Measurements from ENCODE around the gene VKORC1.
"Not testable (repeated sequence)": the region's sequence is repeated elsewhere in the genome, so short reads cannot be mapped to it uniquely, and the experiment has no call there.

The VKORC1 gene

GRCh38 chr16:31094424-31095120 lies at the start of gene VKORC1:
VKORC1 (minus strand) TSS chr16:31094797; CDS start chr16:31094729, 68 bp downstream.
- DNase-seq (ENCODE audit: low read depth) = peak; percentile 98

- DNase-seq (ENCODE audit: low read depth) = no peak
Measured at GRCh38 chr16:31143694-31144148, 49.1 kb upstream of the VKORC1 start.

- no peak for DNase-seq (ENCODE audit: low read depth)
Measured at GRCh38 chr16:31143011-31143693, 48.6 kb upstream of the VKORC1 start.

- peak; percentile 99 for DNase-seq (ENCODE audit: low read depth)
Measured at GRCh38 chr16:31142109-31143010, 47.8 kb upstream of the VKORC1 start.

GRCh38 chr16:31141489-31142108 lies 47.0 kb upstream of the VKORC1 start:
- DNase-seq (ENCODE audit: low read depth) = no peak

- not testable (repeated sequence) for DNase-seq (ENCODE audit: low read depth)
Measured at GRCh38 chr16:31141071-31141469, 46.5 kb upstream of the VKORC1 start.

- peak; percentile 85 for DNase-seq (ENCODE audit: low read depth)
Measured at GRCh38 chr16:31138621-31139578, 44.3 kb upstream of the VKORC1 start.

- not testable (repeated sequence) for DNase-seq (ENCODE audit: low read depth)
Measured at GRCh38 chr16:31136822-31137499, 42.4 kb upstream of the VKORC1 start.

GRCh38 chr16:31136287-31136662 lies 41.7 kb upstream of the VKORC1 start:
- no peak for DNase-seq (ENCODE audit: low read depth)

- DNase-seq (ENCODE audit: low read depth) = no peak
Measured at GRCh38 chr16:31135535-31136286, 41.1 kb upstream of the VKORC1 start, which contains the start of gene PRSS8. PRSS8 (minus strand) TSS chr16:31135727; CDS start chr16:31135498, 229 bp downstream.

GRCh38 chr16:31134625-31135534 lies 40.3 kb upstream of the VKORC1 start:
- DNase-seq (ENCODE audit: low read depth) = no peak

- DNase-seq (ENCODE audit: low read depth) = peak; percentile 8
Measured at GRCh38 chr16:31134091-31134571, 39.5 kb upstream of the VKORC1 start.

- DNase-seq (ENCODE audit: low read depth) = no peak
Measured at GRCh38 chr16:31133046-31133501, 38.5 kb upstream of the VKORC1 start.

GRCh38 chr16:31132303-31132979 lies 37.8 kb upstream of the VKORC1 start:
- DNase-seq (ENCODE audit: low read depth) = no peak

- no peak for DNase-seq (ENCODE audit: low read depth)
Measured at GRCh38 chr16:31131841-31132271, 37.3 kb upstream of the VKORC1 start.

- DNase-seq (ENCODE audit: low read depth) = no peak
Measured at GRCh38 chr16:31131416-31131815, 36.8 kb upstream of the VKORC1 start.

GRCh38 chr16:31130899-31131298 lies 36.3 kb upstream of the VKORC1 start:
- DNase-seq (ENCODE audit: low read depth) = no peak

All from EH (cell line).